SK-N-MC (cell line): ENCODE data around the gene CAMK1D.

Experiments used
- EZH2 ChIP-seq: fragments of 200-600 bp; sonication (generic); IDR thresholded peaks from one replicate; pipeline ENCODE4 v1.6.1; 2017; ENCODE audit warnings: antibody characterized with exemption
- POLR2AphosphoS5 ChIP-seq: IDR thresholded peaks from 2 replicates; pipeline ENCODE4 v1.6.1; 2012; ENCODE audit warnings: mild to moderate bottlenecking, low read depth, low read length, borderline replicate concordance

DNA sequence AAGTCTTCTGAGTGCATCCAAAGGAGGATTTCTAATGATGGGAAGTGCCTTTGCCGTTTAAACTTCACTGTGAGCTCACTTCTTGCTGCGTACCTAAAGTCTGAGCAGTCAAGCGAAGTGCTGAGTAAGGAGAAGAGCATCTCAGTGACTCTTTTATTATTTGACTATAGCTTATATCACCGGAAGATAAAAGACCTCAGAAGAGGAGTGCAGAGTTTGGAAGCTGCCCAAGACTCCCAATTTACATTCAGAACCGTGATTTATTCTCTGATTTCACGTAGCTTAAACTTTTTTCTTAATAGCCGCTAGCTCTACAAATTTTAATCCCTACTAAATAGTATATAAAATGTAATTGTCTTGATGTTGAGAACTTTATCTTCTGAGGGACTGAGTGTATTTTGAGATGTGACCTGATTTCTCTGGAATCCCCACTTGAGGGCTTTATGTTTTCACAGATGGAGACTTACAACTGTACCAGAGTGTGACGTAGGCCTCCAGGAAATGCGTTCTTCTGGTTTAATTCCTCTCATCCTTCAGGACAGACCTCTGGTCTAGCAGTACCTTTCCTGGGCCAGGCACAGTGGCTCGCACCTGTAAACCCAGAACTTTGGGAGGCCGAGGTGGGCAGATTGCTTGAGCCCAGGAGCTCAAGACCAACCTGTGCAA is 51.1 kb downstream of the CAMK1D start:
- no peak for TF ChIP-seq EZH2
- TF ChIP-seq POLR2AphosphoS5 = no peak
